Endothelial cell of umbilical vein (primary cell): Measurements from ENCODE around the gene DPH6.

Source experiments
- MYC ChIP-seq: IDR thresholded peaks from one replicate; pipeline ENCODE4 v1.6.1; 2011; ENCODE audit warnings: mild to moderate bottlenecking, low read depth, low read length
- TF ChIP-seq, protein P1 (sequence below), 2 donors: IDR thresholded peaks; 1 replicate in 1 of 2; 2 replicates in 1 of 2; pipeline ENCODE4 v1.5.1; 2011; ENCODE audit warnings: low read length in 2 of 2, mild to moderate bottlenecking in 2 of 2, moderate library complexity in 2 of 2, control low read depth in 1 of 2, inconsistent platforms in 1 of 2, low read depth in 1 of 2; ENCODE audit not compliant: insufficient read depth in 1 of 2; ENCODE audit errors: extremely low read depth in 1 of 2
- TF ChIP-seq, protein P2 (sequence below): IDR thresholded peaks from 2 replicates; pipeline ENCODE4 v1.6.1; 2011; ENCODE audit not compliant: insufficient read depth, insufficient read length

DNA sequence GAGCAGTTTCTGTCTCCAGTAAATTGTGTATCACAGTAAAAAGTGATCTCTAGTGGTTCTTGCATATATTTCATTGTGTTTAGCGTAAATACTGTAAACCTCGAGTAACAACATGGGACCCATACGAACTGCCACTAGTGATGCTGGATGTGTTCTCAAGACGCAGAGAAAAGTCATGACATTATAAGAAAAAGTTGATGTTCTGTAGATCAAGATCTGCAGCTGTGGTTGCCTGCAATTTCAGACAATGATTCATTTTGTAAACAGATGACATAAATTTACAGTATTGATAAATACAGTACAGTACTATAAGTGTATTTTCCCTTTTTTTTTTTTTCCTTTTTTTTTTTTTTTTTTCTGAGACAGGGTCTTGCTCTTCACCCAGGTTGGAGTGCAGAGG, 100.1 kb downstream of the DPH6 start:
- TF ChIP-seq, protein P1, sequence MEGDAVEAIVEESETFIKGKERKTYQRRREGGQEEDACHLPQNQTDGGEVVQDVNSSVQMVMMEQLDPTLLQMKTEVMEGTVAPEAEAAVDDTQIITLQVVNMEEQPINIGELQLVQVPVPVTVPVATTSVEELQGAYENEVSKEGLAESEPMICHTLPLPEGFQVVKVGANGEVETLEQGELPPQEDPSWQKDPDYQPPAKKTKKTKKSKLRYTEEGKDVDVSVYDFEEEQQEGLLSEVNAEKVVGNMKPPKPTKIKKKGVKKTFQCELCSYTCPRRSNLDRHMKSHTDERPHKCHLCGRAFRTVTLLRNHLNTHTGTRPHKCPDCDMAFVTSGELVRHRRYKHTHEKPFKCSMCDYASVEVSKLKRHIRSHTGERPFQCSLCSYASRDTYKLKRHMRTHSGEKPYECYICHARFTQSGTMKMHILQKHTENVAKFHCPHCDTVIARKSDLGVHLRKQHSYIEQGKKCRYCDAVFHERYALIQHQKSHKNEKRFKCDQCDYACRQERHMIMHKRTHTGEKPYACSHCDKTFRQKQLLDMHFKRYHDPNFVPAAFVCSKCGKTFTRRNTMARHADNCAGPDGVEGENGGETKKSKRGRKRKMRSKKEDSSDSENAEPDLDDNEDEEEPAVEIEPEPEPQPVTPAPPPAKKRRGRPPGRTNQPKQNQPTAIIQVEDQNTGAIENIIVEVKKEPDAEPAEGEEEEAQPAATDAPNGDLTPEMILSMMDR (IDR thresholded peaks at IDR 0.05; ENCODE audit: extremely low read depth in 1 of 2, insufficient read depth in 1 of 2, low read depth in 1 of 2, low read length in 2 of 2): no peak
- TF ChIP-seq MYC: no peak
- TF ChIP-seq, protein P2, sequence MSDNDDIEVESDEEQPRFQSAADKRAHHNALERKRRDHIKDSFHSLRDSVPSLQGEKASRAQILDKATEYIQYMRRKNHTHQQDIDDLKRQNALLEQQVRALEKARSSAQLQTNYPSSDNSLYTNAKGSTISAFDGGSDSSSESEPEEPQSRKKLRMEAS: no peak
